DND-41 (cell line): ENCODE data around the gene MAML3.

Experiments
- EZH2 ChIP-seq: IDR thresholded peaks from 3 replicates; pipeline ENCODE4 v1.6.1; 2012; ENCODE audit warnings: borderline replicate concordance, low read depth, mild to moderate bottlenecking, moderate library complexity, low read length, inconsistent platforms; ENCODE audit not compliant: severe bottlenecking
- TF ChIP-seq, protein P1 (sequence below): IDR thresholded peaks from 2 replicates; pipeline ENCODE4 v1.5.1; 2012; ENCODE audit warnings: borderline replicate concordance, low read length, moderate library complexity, mild to moderate bottlenecking; ENCODE audit not compliant: poor library complexity, severe bottlenecking; ENCODE audit errors: extremely low read depth

DNA sequence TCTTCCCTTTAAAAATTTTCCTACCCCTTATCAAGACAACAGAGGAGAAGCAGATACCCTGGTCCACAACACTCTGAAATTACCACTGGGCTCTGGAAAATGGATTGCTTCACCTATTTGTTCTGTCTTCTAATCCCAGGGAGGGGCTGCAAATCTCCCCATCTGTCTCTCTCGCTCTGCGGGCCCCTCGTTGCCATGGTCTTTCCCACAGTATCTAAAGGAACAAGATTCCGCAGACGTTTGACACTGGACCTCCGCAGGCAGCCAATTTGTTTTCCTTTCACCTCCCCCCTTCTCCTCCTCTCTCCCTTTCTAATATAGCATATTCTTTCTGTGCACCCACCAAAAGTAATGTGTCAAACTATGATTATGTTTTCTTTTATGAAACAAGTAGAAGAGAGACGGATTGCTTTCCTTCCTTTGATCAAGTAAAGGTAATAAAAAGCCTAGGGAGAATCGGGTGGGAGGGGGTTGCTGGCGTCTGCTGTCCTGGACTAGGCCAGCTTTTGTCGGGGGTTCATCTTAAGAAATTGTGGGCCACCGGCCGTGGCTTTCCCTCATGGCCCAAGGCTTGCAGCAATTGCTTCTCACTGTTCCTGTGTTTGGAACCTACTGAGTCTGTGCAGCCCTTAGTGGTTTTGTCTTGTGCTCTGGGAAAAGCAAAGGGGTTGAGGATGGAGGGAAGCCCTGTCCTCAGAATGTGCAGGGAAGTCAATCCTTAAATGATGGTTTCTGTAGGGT lies 407.4 kb downstream of the MAML3 start:
- TF ChIP-seq, protein P1, sequence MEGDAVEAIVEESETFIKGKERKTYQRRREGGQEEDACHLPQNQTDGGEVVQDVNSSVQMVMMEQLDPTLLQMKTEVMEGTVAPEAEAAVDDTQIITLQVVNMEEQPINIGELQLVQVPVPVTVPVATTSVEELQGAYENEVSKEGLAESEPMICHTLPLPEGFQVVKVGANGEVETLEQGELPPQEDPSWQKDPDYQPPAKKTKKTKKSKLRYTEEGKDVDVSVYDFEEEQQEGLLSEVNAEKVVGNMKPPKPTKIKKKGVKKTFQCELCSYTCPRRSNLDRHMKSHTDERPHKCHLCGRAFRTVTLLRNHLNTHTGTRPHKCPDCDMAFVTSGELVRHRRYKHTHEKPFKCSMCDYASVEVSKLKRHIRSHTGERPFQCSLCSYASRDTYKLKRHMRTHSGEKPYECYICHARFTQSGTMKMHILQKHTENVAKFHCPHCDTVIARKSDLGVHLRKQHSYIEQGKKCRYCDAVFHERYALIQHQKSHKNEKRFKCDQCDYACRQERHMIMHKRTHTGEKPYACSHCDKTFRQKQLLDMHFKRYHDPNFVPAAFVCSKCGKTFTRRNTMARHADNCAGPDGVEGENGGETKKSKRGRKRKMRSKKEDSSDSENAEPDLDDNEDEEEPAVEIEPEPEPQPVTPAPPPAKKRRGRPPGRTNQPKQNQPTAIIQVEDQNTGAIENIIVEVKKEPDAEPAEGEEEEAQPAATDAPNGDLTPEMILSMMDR: no peak
- TF ChIP-seq EZH2: no peak
